Activated naive CD4-positive, alpha-beta T cell treated with anti-CD3 and anti-CD28 coated beads, Interleukin-2, amount 10 ng/mL, durations not matched to agents 7 days and 5 days (primary cell): ENCODE measurements around the gene TANC1.

Experiments
- CTCF ChIA-PET: fragments of 350-600 bp; sonication (Branson Sonifier 250); formaldehyde crosslinking; loops from one replicate; lab custom pipeline; 2021; ENCODE audit warnings: antibody characterized with exemption; lab: Charles Lee
- DNase-seq: peaks from one replicate; pipeline ENCODE4 v3.0.0-alpha.2; 2020
- H3K27ac Mint-ChIP-seq: one replicate; pipeline ENCODE4 v1.8.0; 2021; ENCODE audit warnings: mild to moderate bottlenecking, moderate library complexity, mixed read lengths
- H3K27me3 Mint-ChIP-seq: one replicate; pipeline ENCODE4 v1.8.0; 2021; ENCODE audit warnings: mild to moderate bottlenecking, mixed read lengths
- H3K36me3 Mint-ChIP-seq: one replicate; pipeline ENCODE4 v1.8.0; 2021; ENCODE audit warnings: mixed read lengths
- H3K4me1 Mint-ChIP-seq: one replicate; pipeline ENCODE4 v1.8.0; 2021; ENCODE audit warnings: mixed read lengths
- H3K4me3 Mint-ChIP-seq: one replicate; pipeline ENCODE4 v1.8.0; 2021; ENCODE audit warnings: mild to moderate bottlenecking, moderate library complexity, mixed read lengths
- H3K9me3 Mint-ChIP-seq: one replicate; pipeline ENCODE4 v1.8.0; 2021; ENCODE audit warnings: mixed read lengths

Gene TANC1

GRCh38 chr2:159177957-159178356 lies 209.5 kb downstream of the TANC1 start:
- H3K4me3 Mint-ChIP-seq = no peak overlapping the region
- no peak overlapping the region for H3K27ac Mint-ChIP-seq
- no peaks in the 10 kb centered on the region for H3K36me3 Mint-ChIP-seq
- no peak for DNase-seq
- no peaks in the 10 kb centered on the region for H3K9me3 Mint-ChIP-seq
- no peaks in the 10 kb centered on the region for H3K4me1 Mint-ChIP-seq
- CTCF ChIA-PET = no interaction called here
- H3K27me3 Mint-ChIP-seq = no peaks in the 10 kb centered on the region

GRCh38 chr2:159179096-159179495 lies 210.7 kb downstream of the TANC1 start:
- Mint-ChIP-seq H3K36me3 (no peaks in the 10 kb centered on the region), H3K27me3 (no peaks in the 10 kb centered on the region), H3K4me3 (no peak overlapping the region), H3K27ac (no peak overlapping the region), H3K4me1 (no peaks in the 10 kb centered on the region), H3K9me3 (no peaks in the 10 kb centered on the region)
- CTCF ChIA-PET = no interaction called here
- no peak for DNase-seq

GRCh38 chr2:159179696-159180095 lies 211.3 kb downstream of the TANC1 start:
- H3K27me3 Mint-ChIP-seq = no peaks in the 10 kb centered on the region
- no peak overlapping the region for H3K4me3 Mint-ChIP-seq
- no peaks in the 10 kb centered on the region for H3K9me3 Mint-ChIP-seq
- H3K27ac Mint-ChIP-seq = no peak overlapping the region
- H3K4me1 Mint-ChIP-seq = no peaks in the 10 kb centered on the region
- H3K36me3 Mint-ChIP-seq = no peaks in the 10 kb centered on the region
- CTCF ChIA-PET = no interaction called here
- DNase-seq = no peak

- Mint-ChIP-seq H3K27me3 (peaks cover 5% of the 10 kb centered on the region), H3K4me3 (no peak overlapping the region), H3K27ac (no peak overlapping the region), H3K4me1 (no peaks in the 10 kb centered on the region), H3K36me3 (no peaks in the 10 kb centered on the region), H3K9me3 (no peaks in the 10 kb centered on the region)
- no peak for DNase-seq
- CTCF ChIA-PET = no interaction called here
These were observed 214.9 kb downstream of the TANC1 start for GRCh38 chr2:159183346-159183745.

DNA sequence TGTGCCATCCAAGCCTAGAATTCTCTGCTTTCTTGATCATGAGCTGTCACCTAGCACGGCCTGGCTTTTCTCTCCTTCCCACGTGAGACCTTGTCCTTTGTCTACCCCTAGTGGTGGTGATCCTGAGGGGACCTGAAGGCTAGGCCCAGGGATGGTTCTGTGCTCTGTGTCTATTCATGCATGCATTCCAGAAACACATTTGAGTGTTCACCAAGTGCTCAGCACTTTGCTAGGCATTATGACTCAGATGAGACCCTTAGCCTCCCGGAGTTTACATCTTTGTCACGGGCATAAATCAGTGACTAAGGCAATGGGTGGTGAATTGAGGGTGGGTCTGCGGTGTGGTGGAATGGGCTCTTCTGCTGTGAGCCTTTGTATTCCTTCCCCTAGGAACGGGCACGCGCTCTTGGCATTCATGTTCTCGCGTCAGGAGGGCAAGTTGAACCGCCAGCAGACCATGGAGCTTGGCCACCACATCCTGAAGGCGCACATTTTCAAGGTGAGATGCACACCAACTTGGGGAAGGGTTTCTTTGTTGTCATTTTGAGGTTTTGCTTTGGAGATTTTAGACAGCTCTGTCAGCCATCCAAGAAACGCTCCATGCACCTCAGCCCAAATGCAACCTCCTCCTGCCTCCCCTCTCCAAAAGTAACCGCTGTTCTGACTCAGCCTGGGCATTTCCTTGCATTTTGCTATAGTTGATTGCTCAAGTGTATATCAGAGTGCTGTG lies 217.1 kb downstream of the TANC1 start:
- peak; percentile 34 for DNase-seq
- H3K36me3 Mint-ChIP-seq = no peaks in the 10 kb centered on the region
- H3K4me1 Mint-ChIP-seq = no peaks in the 10 kb centered on the region
- CTCF ChIA-PET = interaction anchor here (0.7 to 1.5 kb wide), 5 partner anchors 23 to 282 kb away, joined by 3 to 4 read pairs (median 3); no protein-coding TSS in a partner anchor
- peaks cover 7% of the 10 kb centered on the region for H3K27me3 Mint-ChIP-seq
- no peak overlapping the region for H3K4me3 Mint-ChIP-seq
- H3K27ac Mint-ChIP-seq = no peak overlapping the region
- no peaks in the 10 kb centered on the region for H3K9me3 Mint-ChIP-seq

DNA sequence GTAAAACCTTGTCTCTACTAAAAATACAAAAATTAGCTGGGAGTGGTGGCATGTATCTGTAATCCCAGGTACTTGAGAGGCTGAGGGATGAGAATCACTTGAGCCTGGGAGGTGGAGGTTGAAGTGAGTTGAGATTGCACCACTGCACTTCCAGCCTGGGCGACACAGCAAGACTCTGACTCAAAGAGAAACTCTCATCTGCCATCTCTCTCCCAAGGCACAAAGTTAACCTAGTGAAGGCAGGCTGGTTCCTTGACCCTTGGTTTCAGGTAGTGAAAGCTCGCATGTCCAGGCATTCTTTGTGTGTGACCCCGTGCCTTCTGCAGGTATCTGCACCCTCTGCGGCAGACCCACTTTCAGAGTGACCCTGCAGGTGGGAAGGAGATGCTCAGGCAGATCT lies 218.0 kb downstream of the TANC1 start:
- H3K36me3 Mint-ChIP-seq = no peaks in the 10 kb centered on the region
- no peaks in the 10 kb centered on the region for H3K4me1 Mint-ChIP-seq
- CTCF ChIA-PET = interaction anchor here (0.7 kb wide), 1 partner anchor 22 kb away, joined by 3 read pairs; no protein-coding TSS in a partner anchor
- H3K27ac Mint-ChIP-seq = no peak overlapping the region
- DNase-seq = no peak
- peaks cover 7% of the 10 kb centered on the region for H3K27me3 Mint-ChIP-seq
- H3K4me3 Mint-ChIP-seq = no peak overlapping the region
- H3K9me3 Mint-ChIP-seq = no peaks in the 10 kb centered on the region

DNA sequence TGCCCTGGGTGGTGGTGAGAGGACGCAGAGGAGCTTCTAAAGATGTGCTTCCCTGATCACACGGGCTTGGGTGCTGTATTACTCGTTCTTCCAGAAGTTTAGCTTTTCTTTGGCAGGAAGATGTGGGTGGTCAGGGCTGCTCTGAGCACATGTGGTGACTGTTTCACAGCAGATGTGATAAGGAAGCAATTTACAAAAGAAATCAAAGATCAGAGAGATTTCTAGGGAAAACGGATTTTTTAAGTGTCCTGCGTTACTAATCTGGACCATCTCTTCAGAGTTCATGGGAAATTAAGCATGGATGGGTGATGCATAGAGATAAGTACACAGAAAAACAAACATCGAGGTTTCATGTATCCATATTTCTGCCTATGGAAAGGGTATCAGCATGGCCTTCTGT lies 218.7 kb downstream of the TANC1 start:
- Mint-ChIP-seq H3K4me3 (no peak overlapping the region), H3K27me3 (peaks cover 7% of the 10 kb centered on the region), H3K4me1 (no peaks in the 10 kb centered on the region), H3K9me3 (no peaks in the 10 kb centered on the region), H3K27ac (no peak overlapping the region), H3K36me3 (no peaks in the 10 kb centered on the region)
- CTCF ChIA-PET = no interaction called here
- DNase-seq = no peak

- CTCF ChIA-PET = no interaction called here
- no peaks in the 10 kb centered on the region for H3K36me3 Mint-ChIP-seq
- no peak overlapping the region for H3K4me3 Mint-ChIP-seq
- H3K4me1 Mint-ChIP-seq = no peaks in the 10 kb centered on the region
- no peak for DNase-seq
- no peak overlapping the region for H3K27ac Mint-ChIP-seq
- peaks cover 7% of the 10 kb centered on the region for H3K27me3 Mint-ChIP-seq
- H3K9me3 Mint-ChIP-seq = no peaks in the 10 kb centered on the region
These were observed 220.0 kb downstream of the TANC1 start for GRCh38 chr2:159188449-159188848.

DNA sequence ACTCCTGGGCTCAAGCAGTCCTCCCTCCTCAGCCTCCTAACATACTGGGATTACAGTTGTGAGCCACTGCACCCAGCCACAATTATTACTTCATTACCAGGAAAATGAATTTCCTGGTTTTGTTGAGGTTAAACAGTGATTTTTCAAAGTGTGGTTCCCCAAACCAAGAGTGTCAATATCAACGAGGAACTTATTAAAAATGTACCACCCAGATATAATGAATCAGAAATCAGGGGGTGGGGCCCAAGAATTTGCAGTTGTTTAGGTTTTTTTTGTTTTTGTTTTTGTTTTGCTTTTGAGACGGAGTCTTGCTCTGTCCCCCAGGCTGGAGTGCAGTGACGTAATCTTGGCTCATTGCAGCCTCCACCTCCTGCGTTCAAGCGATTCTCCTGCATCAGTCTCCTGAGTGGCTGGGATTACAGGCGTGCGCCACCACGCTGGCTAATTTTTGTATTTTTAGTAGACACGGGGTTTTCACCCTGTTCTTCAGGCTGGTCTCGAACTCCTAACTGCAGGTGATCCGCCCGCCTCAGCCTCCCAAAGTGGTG lies 224.0 kb downstream of the TANC1 start:
- H3K27ac Mint-ChIP-seq = no peak overlapping the region
- no peaks in the 10 kb centered on the region for H3K4me1 Mint-ChIP-seq
- DNase-seq = no peak
- H3K36me3 Mint-ChIP-seq = no peaks in the 10 kb centered on the region
- CTCF ChIA-PET = no interaction called here
- H3K9me3 Mint-ChIP-seq = no peaks in the 10 kb centered on the region
- H3K27me3 Mint-ChIP-seq = peaks cover 3% of the 10 kb centered on the region
- H3K4me3 Mint-ChIP-seq = no peak overlapping the region

GRCh38 chr2:159193791-159194190 lies 225.4 kb downstream of the TANC1 start:
- Mint-ChIP-seq H3K27me3 (peaks cover under 1% of the 10 kb centered on the region), H3K4me1 (no peaks in the 10 kb centered on the region), H3K4me3 (no peak overlapping the region), H3K9me3 (no peaks in the 10 kb centered on the region), H3K36me3 (no peaks in the 10 kb centered on the region), H3K27ac (no peak overlapping the region)
- CTCF ChIA-PET = no interaction called here
- DNase-seq = no peak

- no peaks in the 10 kb centered on the region for H3K9me3 Mint-ChIP-seq
- no peaks in the 10 kb centered on the region for H3K4me1 Mint-ChIP-seq
- DNase-seq = no peak
- no peak overlapping the region for H3K4me3 Mint-ChIP-seq
- no peak overlapping the region for H3K27ac Mint-ChIP-seq
- no peaks in the 10 kb centered on the region for H3K27me3 Mint-ChIP-seq
- CTCF ChIA-PET = no interaction called here
- H3K36me3 Mint-ChIP-seq = no peaks in the 10 kb centered on the region
These were observed 225.8 kb downstream of the TANC1 start for GRCh38 chr2:159194241-159194640.

GRCh38 chr2:159195697-159196096 lies 227.3 kb downstream of the TANC1 start:
- H3K27ac Mint-ChIP-seq = no peak overlapping the region
- DNase-seq = no peak
- no peak overlapping the region for H3K4me3 Mint-ChIP-seq
- H3K27me3 Mint-ChIP-seq = no peaks in the 10 kb centered on the region
- CTCF ChIA-PET = no interaction called here
- H3K4me1 Mint-ChIP-seq = no peaks in the 10 kb centered on the region
- H3K9me3 Mint-ChIP-seq = no peaks in the 10 kb centered on the region
- H3K36me3 Mint-ChIP-seq = no peaks in the 10 kb centered on the region

DNA sequence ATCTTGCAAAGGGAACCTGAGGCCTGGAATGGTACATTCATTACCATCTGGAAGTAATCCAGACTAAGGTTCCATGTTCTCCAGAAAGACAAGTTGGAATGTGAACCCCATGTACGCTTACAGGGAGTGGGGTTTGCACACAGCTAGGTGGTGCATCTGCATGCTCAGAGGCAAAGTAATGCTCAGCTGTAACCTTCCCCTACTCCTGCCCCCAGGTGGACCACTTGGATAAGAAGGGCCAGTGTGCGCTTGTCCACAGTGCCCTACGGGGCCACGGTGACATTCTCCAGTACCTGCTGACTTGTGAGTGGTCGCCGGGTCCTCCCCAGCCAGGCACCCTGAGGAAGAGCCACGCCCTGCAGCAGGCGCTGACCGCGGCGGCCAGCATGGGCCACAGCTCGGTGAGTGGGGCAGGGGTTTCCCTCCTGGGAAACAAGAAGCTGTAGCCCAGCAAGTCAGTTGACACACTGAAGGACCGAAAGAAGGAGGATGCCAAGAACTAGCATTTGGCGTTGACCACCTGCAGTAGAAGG lies 228.0 kb downstream of the TANC1 start:
- Mint-ChIP-seq H3K36me3 (no peaks in the 10 kb centered on the region), H3K9me3 (no peaks in the 10 kb centered on the region), H3K27ac (no peak overlapping the region), H3K4me1 (peaks cover 5% of the 10 kb centered on the region), H3K27me3 (no peaks in the 10 kb centered on the region), H3K4me3 (no peak overlapping the region)
- no peak for DNase-seq
- CTCF ChIA-PET = no interaction called here

- CTCF ChIA-PET = interaction anchor here (1.5 kb wide), 1 partner anchor 80 kb away, joined by 3 read pairs; no protein-coding TSS in a partner anchor
- DNase-seq = no peak
- H3K4me1 Mint-ChIP-seq = peaks cover 12% of the 10 kb centered on the region
- no peaks in the 10 kb centered on the region for H3K27me3 Mint-ChIP-seq
- H3K9me3 Mint-ChIP-seq = no peaks in the 10 kb centered on the region
- no peaks in the 10 kb centered on the region for H3K36me3 Mint-ChIP-seq
- H3K4me3 Mint-ChIP-seq = no peak overlapping the region
- no peak overlapping the region for H3K27ac Mint-ChIP-seq
These were observed 230.8 kb downstream of the TANC1 start for GRCh38 chr2:159199236-159199635.
